ENCODE results near the gene PDE9A.

PDE9A gene

GRCh38 chr21:42767561-42767835 lies 114.1 kb downstream of the PDE9A start:
- DNase-seq (ENCODE audit: extremely low spot score) = no peak
- ChIA-PET POLR2A (no interaction called here), CTCF (no interaction called here)
- TF ChIP-seq BHLHE40 (IDR thresholded peaks at IDR 0.05; ENCODE audit: borderline replicate concordance) = no peak
- no peak for TF ChIP-seq TARDBP (IDR thresholded peaks at IDR 0.05)
- TF ChIP-seq ELF4 (IDR thresholded peaks at IDR 0.05) = no peak
- no peak for TF ChIP-seq PKNOX1 (IDR thresholded peaks at IDR 0.05)
- TF ChIP-seq HDGF (IDR thresholded peaks at IDR 0.05; ENCODE audit: borderline replicate concordance) = no peak
- no peak for TF ChIP-seq SP1 (IDR thresholded peaks at IDR 0.05)
- TF ChIP-seq ZNF384 (IDR thresholded peaks at IDR 0.05) = no peak
- TF ChIP-seq FOXA1 (IDR thresholded peaks at IDR 0.05) = no peak
- no peak for TF ChIP-seq SUZ12 (IDR thresholded peaks at IDR 0.05)
- TF ChIP-seq CTBP1 (IDR thresholded peaks at IDR 0.05; ENCODE audit: borderline replicate concordance) = no peak
- no peak for TF ChIP-seq L3MBTL2 (conservative IDR thresholded peaks at IDR 0.05)
- no peak for TF ChIP-seq ARNT (IDR thresholded peaks at IDR 0.05)
- no peak for TF ChIP-seq LEF1 (IDR thresholded peaks at IDR 0.05; ENCODE audit: borderline replicate concordance)
- TF ChIP-seq FOXK2 (IDR thresholded peaks at IDR 0.05) = no peak

GRCh38 chr21:42768324-42769121 lies 115.1 kb downstream of the PDE9A start:
- POLR2A ChIA-PET = no interaction called here
- CTCF ChIA-PET = no interaction called here
- DNase-seq (ENCODE audit: extremely low spot score) = no peak
- TF ChIP-seq ELF4 (IDR thresholded peaks at IDR 0.05) (no peak), PKNOX1 (IDR thresholded peaks at IDR 0.05) (no peak), TARDBP (IDR thresholded peaks at IDR 0.05) (no peak), FOXK2 (IDR thresholded peaks at IDR 0.05) (no peak)

GRCh38 chr21:42769183-42769819 lies 115.9 kb downstream of the PDE9A start:
- DNase-seq (ENCODE audit: extremely low spot score) = no peak
- ChIA-PET CTCF (no interaction called here), POLR2A (no interaction called here)
- no peak for TF ChIP-seq FOXA1 (IDR thresholded peaks at IDR 0.05)
- no peak for TF ChIP-seq HDGF (IDR thresholded peaks at IDR 0.05; ENCODE audit: borderline replicate concordance)

- CTCF ChIA-PET = no interaction called here
- TF ChIP-seq FOXM1 (IDR thresholded peaks at IDR 0.05; ENCODE audit: borderline replicate concordance) (no peak), ELF4 (IDR thresholded peaks at IDR 0.05) (no peak), HDGF (IDR thresholded peaks at IDR 0.05; ENCODE audit: borderline replicate concordance) (no peak), FOXA1 (IDR thresholded peaks at IDR 0.05) (no peak), PKNOX1 (IDR thresholded peaks at IDR 0.05) (no peak), SUZ12 (IDR thresholded peaks at IDR 0.05) (no peak), L3MBTL2 (conservative IDR thresholded peaks at IDR 0.05) (no peak), LEF1 (IDR thresholded peaks at IDR 0.05; ENCODE audit: borderline replicate concordance) (no peak), ARNT (IDR thresholded peaks at IDR 0.05) (no peak)
- no peak for DNase-seq (ENCODE audit: extremely low spot score)
- POLR2A ChIA-PET = no interaction called here
Observed at GRCh38 chr21:42769820-42770716, 116.6 kb downstream of the PDE9A start.

- ChIA-PET POLR2A (no interaction called here), CTCF (no interaction called here)
- no peak for DNase-seq (ENCODE audit: extremely low spot score)
- TF ChIP-seq FOXM1 (IDR thresholded peaks at IDR 0.05; ENCODE audit: borderline replicate concordance) = no peak
- TF ChIP-seq CTBP1 (IDR thresholded peaks at IDR 0.05; ENCODE audit: borderline replicate concordance) = no peak
- TF ChIP-seq NFRKB (IDR thresholded peaks at IDR 0.05) = no peak
- TF ChIP-seq PKNOX1 (IDR thresholded peaks at IDR 0.05) = no peak
- no peak for TF ChIP-seq ARNT (IDR thresholded peaks at IDR 0.05)
Observed at GRCh38 chr21:42770717-42771502, 117.5 kb downstream of the PDE9A start.

- ChIA-PET POLR2A (no interaction called here), CTCF (no interaction called here)
- TF ChIP-seq LEF1 (IDR thresholded peaks at IDR 0.05; ENCODE audit: borderline replicate concordance) (no peak), FOXA1 (IDR thresholded peaks at IDR 0.05) (no peak), BHLHE40 (IDR thresholded peaks at IDR 0.05; ENCODE audit: borderline replicate concordance) (no peak), ELF4 (IDR thresholded peaks at IDR 0.05) (no peak), ARNT (IDR thresholded peaks at IDR 0.05) (no peak), SP1 (IDR thresholded peaks at IDR 0.05) (no peak), FOXK2 (IDR thresholded peaks at IDR 0.05) (no peak), SUZ12 (IDR thresholded peaks at IDR 0.05) (no peak), L3MBTL2 (conservative IDR thresholded peaks at IDR 0.05) (no peak), HDGF (IDR thresholded peaks at IDR 0.05; ENCODE audit: borderline replicate concordance) (no peak), PKNOX1 (IDR thresholded peaks at IDR 0.05) (no peak), ZNF384 (IDR thresholded peaks at IDR 0.05) (no peak)
- no peak for DNase-seq (ENCODE audit: extremely low spot score)
Observed at GRCh38 chr21:42771503-42771805, 118.0 kb downstream of the PDE9A start.
